A673 (cell line): Measurements from ENCODE around the gene PIGS.

ENCODE experiments used
- EZH2 ChIP-seq: fragments of 200-600 bp; sonication (generic); IDR thresholded peaks from 2 replicates; pipeline ENCODE4 v1.6.1; 2017; ENCODE audit warnings: borderline replicate concordance, low read depth, mild to moderate bottlenecking, mixed read lengths, antibody characterized with exemption, low read length; ENCODE audit not compliant: poor library complexity, severe bottlenecking
- TF ChIP-seq, protein P1 (sequence below): fragments of 300-800, 200-600 bp; sonication (generic); conservative IDR thresholded peaks from 2 replicates; pipeline ENCODE4 v1.5.1; 2017; ENCODE audit warnings: low read depth, mild to moderate bottlenecking, antibody characterized with exemption, low read length, moderate library complexity, mixed read lengths

DNA sequence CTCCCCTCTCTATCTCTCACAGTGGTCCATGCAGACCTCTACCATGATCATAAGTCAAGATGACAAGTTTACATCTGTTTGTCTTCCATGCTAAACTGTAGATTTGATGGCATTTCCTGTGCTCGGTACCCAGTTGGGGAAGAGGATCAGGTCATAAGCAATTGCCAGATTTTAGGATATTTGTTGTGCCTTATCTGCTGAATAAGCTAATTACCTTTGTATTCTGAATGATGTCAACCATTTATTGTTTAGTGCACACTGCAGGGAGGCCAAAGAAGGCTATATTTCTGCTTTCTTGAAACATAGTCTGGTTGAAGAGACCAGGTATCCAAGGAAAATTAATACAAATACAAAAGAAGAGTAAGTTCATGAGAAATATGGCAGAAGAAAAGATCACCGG, 11.2 kb upstream of the PIGS start:
- TF ChIP-seq, protein P1, sequence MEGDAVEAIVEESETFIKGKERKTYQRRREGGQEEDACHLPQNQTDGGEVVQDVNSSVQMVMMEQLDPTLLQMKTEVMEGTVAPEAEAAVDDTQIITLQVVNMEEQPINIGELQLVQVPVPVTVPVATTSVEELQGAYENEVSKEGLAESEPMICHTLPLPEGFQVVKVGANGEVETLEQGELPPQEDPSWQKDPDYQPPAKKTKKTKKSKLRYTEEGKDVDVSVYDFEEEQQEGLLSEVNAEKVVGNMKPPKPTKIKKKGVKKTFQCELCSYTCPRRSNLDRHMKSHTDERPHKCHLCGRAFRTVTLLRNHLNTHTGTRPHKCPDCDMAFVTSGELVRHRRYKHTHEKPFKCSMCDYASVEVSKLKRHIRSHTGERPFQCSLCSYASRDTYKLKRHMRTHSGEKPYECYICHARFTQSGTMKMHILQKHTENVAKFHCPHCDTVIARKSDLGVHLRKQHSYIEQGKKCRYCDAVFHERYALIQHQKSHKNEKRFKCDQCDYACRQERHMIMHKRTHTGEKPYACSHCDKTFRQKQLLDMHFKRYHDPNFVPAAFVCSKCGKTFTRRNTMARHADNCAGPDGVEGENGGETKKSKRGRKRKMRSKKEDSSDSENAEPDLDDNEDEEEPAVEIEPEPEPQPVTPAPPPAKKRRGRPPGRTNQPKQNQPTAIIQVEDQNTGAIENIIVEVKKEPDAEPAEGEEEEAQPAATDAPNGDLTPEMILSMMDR: no peak
- TF ChIP-seq EZH2: no peak
